Esophagus (tissue), 2 donors: ENCODE data around the gene ELMO1. TPM values are rescaled to one million over a fixed set of nuclear protein-coding genes. Genes with fewer than 3 reads are reported as not detected.

Experiments
- H3K27ac ChIP-seq, 2 donors: one replicate each; pipeline ENCODE4 v1.5.1; 2013; ENCODE audit warnings: low read depth in 2 of 2, mild to moderate bottlenecking in 2 of 2, inconsistent platforms in 1 of 2, low read length in 1 of 2, moderate library complexity in 1 of 2
- H3K27me3 ChIP-seq, 2 donors: one replicate each; pipeline ENCODE4 v1.6.1; 2013; ENCODE audit warnings: low read length in 2 of 2, control low read depth in 1 of 2, mild to moderate bottlenecking in 1 of 2; ENCODE audit not compliant: insufficient read depth in 2 of 2, control insufficient read depth in 1 of 2
- H3K36me3 ChIP-seq, 2 donors: one replicate each; pipeline ENCODE4 v1.6.1; 2013; ENCODE audit warnings: low read length in 1 of 2; ENCODE audit not compliant: control insufficient read depth in 2 of 2, insufficient read depth in 2 of 2
- H3K4me1 ChIP-seq, 2 donors: one replicate each; pipeline ENCODE4 v1.6.1; 2013; ENCODE audit warnings: low read length in 1 of 2; ENCODE audit not compliant: control insufficient read depth in 2 of 2, insufficient read depth in 2 of 2
- H3K4me3 ChIP-seq, 2 donors: one replicate each; pipeline ENCODE4 v1.5.1; 2013; ENCODE audit warnings: low read length in 2 of 2, mild to moderate bottlenecking in 2 of 2, low read depth in 1 of 2, moderate library complexity in 1 of 2
- H3K9me3 ChIP-seq, 2 donors: one replicate each; pipeline ENCODE4 v1.6.1; 2013; ENCODE audit warnings: mild to moderate bottlenecking in 2 of 2, low read depth in 1 of 2, low read length in 1 of 2, moderate library complexity in 1 of 2; ENCODE audit not compliant: control insufficient read depth in 2 of 2, insufficient read depth in 1 of 2
- WGBS, 2 donors: extraction: QIAGEN DNeasy Blood & Tissue Kit; methylation state at CpG; one replicate each; pipeline ENCODE4 v1.1.7; 2013; 5-methylcytosine and 5-hydroxymethylcytosine counted together
- polyA plus RNA-seq, 2 donors: library from polyadenylated mRNA; stranded (reverse); fragments of 200-250 nt; gene quantifications; one replicate each; pipeline ENCODE4 v1.2.3, GENCODE V29; 2013
- donor health status: healthy with polysubstance abuse.
- donor health status: Bipolar disorder and iron deficiency.

ELMO1 gene
- polyA plus RNA-seq, 2 donors = 1.5 to 2.9 TPM

- Histone ChIP-seq H3K4me3 (no peak overlapping the region), H3K4me1 (no peaks in the 10 kb centered on the region), H3K27me3 (no peaks in the 10 kb centered on the region), H3K27ac (no peak overlapping the region), H3K36me3 (peaks cover 0 to 2% of the 10 kb centered on the region in 2 donors), H3K9me3 (no peaks in the 10 kb centered on the region)
- WGBS, 2 donors = 20 to 48% methylated on average over 1 of the region's 1 CpG
Measured at GRCh38 chr7:37368540-37368939, 80.1 kb downstream of the ELMO1 start.

GRCh38 chr7:37367010-37367409, 81.7 kb downstream of the ELMO1 start:
- WGBS, 2 donors = 78 to 90% methylated on average over 3 of the region's 3 CpGs
- Histone ChIP-seq H3K4me3 (no peak overlapping the region), H3K27ac (no peak overlapping the region), H3K27me3 (no peaks in the 10 kb centered on the region), H3K36me3 (no peaks in the 10 kb centered on the region), H3K4me1 (no peaks in the 10 kb centered on the region), H3K9me3 (no peaks in the 10 kb centered on the region)

GRCh38 chr7:37366445-37366844, 82.2 kb downstream of the ELMO1 start:
- Histone ChIP-seq H3K36me3 (no peaks in the 10 kb centered on the region), H3K27me3 (no peaks in the 10 kb centered on the region), H3K9me3 (no peaks in the 10 kb centered on the region), H3K4me3 (no peak overlapping the region), H3K4me1 (no peaks in the 10 kb centered on the region), H3K27ac (no peak overlapping the region)
- 87 to 88% methylated on average over 3 of the region's 3 CpGs for WGBS, 2 donors

- Histone ChIP-seq H3K9me3 (no peaks in the 10 kb centered on the region), H3K27ac (no peak overlapping the region), H3K4me3 (no peak overlapping the region), H3K4me1 (no peaks in the 10 kb centered on the region), H3K27me3 (no peaks in the 10 kb centered on the region), H3K36me3 (no peaks in the 10 kb centered on the region)
- whole genome bisulfite sequencing, 2 donors = 71 to 74% methylated on average over 4 of the region's 4 CpGs
Measured at GRCh38 chr7:37365405-37365804, 83.3 kb downstream of the ELMO1 start.

- no peaks in the 10 kb centered on the region for H3K27me3 ChIP-seq
- WGBS, 2 donors = 70 to 76% methylated on average over 8 of the region's 8 CpGs
- H3K9me3 ChIP-seq = no peaks in the 10 kb centered on the region
- H3K36me3 ChIP-seq = no peaks in the 10 kb centered on the region
- no peaks in the 10 kb centered on the region for H3K4me1 ChIP-seq
- no peak overlapping the region for H3K27ac ChIP-seq
- no peak overlapping the region for H3K4me3 ChIP-seq
Measured at GRCh38 chr7:37364856-37365255, 83.8 kb downstream of the ELMO1 start.

GRCh38 chr7:37363536-37364491, 84.8 kb downstream of the ELMO1 start:
- 83% methylated on average over 3 of the region's 3 CpGs for WGBS, 2 donors

GRCh38 chr7:37362802-37363201, 85.9 kb downstream of the ELMO1 start:
- Histone ChIP-seq H3K36me3 (no peaks in the 10 kb centered on the region), H3K4me1 (no peaks in the 10 kb centered on the region), H3K27me3 (no peaks in the 10 kb centered on the region), H3K27ac (no peak overlapping the region), H3K9me3 (no peaks in the 10 kb centered on the region), H3K4me3 (no peak overlapping the region)
- 84 to 89% methylated on average over 2 of the region's 2 CpGs for WGBS, 2 donors

More at GRCh38 chr7:37363536-37364491, 84.8 kb downstream of the ELMO1 start:
- Histone ChIP-seq H3K4me3 (no peak overlapping the region), H3K27me3 (no peaks in the 10 kb centered on the region), H3K36me3 (no peaks in the 10 kb centered on the region), H3K9me3 (no peaks in the 10 kb centered on the region), H3K4me1 (no peaks in the 10 kb centered on the region), H3K27ac (no peak overlapping the region)

GRCh38 chr7:37360484-37360883, 88.2 kb downstream of the ELMO1 start:
- H3K36me3 ChIP-seq = no peaks in the 10 kb centered on the region
- no peak overlapping the region for H3K27ac ChIP-seq
- H3K27me3 ChIP-seq = no peaks in the 10 kb centered on the region
- H3K4me3 ChIP-seq = no peak overlapping the region
- 84 to 89% methylated on average over 2 of the region's 2 CpGs for WGBS, 2 donors
- H3K4me1 ChIP-seq = no peaks in the 10 kb centered on the region
- H3K9me3 ChIP-seq = no peaks in the 10 kb centered on the region

GRCh38 chr7:37359662-37360444, 88.8 kb downstream of the ELMO1 start:
- Histone ChIP-seq H3K27ac (no peak overlapping the region), H3K9me3 (no peaks in the 10 kb centered on the region), H3K4me1 (no peaks in the 10 kb centered on the region), H3K36me3 (no peaks in the 10 kb centered on the region), H3K27me3 (no peaks in the 10 kb centered on the region), H3K4me3 (no peak overlapping the region)
- WGBS, 2 donors = 80 to 88% methylated on average over 11 of the region's 11 CpGs
